GM23248 (cell line): ENCODE results near the gene HMGN3. TPM values are rescaled to one million over a fixed set of nuclear protein-coding genes. Genes with fewer than 3 reads are reported as not detected.

Source experiments
- DNase-seq: peaks from one replicate; pipeline ENCODE4 v3.0.0-alpha.2; 2015
- H2AFZ ChIP-seq: fragments of 200-600 bp; sonication (generic); 2 replicates; pipeline ENCODE4 v1.6.1; 2016; ENCODE audit warnings: antibody characterized with exemption
- H3F3A ChIP-seq: fragments of 200-600 bp; sonication (generic); 2 replicates; pipeline ENCODE4 v1.6.1; 2016; ENCODE audit warnings: mild to moderate bottlenecking, antibody characterized with exemption, mixed run types; ENCODE audit not compliant: insufficient read depth
- H3K27ac ChIP-seq: fragments of 200-600 bp; sonication (generic); 2 replicates; pipeline ENCODE4 v1.5.1; 2016; ENCODE audit warnings: mild to moderate bottlenecking
- H3K27me3 ChIP-seq: fragments of 200-600 bp; sonication (generic); replicated peaks from 2 replicates; pipeline ENCODE4 v1.6.1; 2016; ENCODE audit warnings: mild to moderate bottlenecking; ENCODE audit not compliant: insufficient read depth
- H3K36me3 ChIP-seq: fragments of 200-600 bp; sonication (generic); 2 replicates; pipeline ENCODE4 v1.6.1; 2016; ENCODE audit warnings: low read depth, mild to moderate bottlenecking
- H3K4me1 ChIP-seq: fragments of 200-600 bp; sonication (generic); 2 replicates; pipeline ENCODE4 v1.6.1; 2016; ENCODE audit warnings: mild to moderate bottlenecking; ENCODE audit not compliant: insufficient read depth
- H3K4me2 ChIP-seq: fragments of 200-600 bp; sonication (generic); one replicate; pipeline ENCODE4 v1.6.1; 2016; ENCODE audit warnings: mild to moderate bottlenecking; ENCODE audit not compliant: unreplicated experiment
- H3K4me3 ChIP-seq: fragments of 200-600 bp; sonication (generic); 2 replicates; pipeline ENCODE4 v1.5.1; 2016; ENCODE audit warnings: mild to moderate bottlenecking
- H3K79me2 ChIP-seq: fragments of 200-600 bp; sonication (generic); 2 replicates; pipeline ENCODE4 v1.6.1; 2016; ENCODE audit warnings: mild to moderate bottlenecking; ENCODE audit not compliant: insufficient read depth
- H3K9ac ChIP-seq: fragments of 200-600 bp; sonication (generic); 2 replicates; pipeline ENCODE4 v1.6.1; 2016; ENCODE audit warnings: mild to moderate bottlenecking
- H3K9me2 ChIP-seq: fragments of 200-600 bp; sonication (generic); 2 replicates; pipeline ENCODE4 v1.6.1; 2016; ENCODE audit warnings: mixed run types, mild to moderate bottlenecking, moderate library complexity; ENCODE audit not compliant: insufficient read depth
- H3K9me3 ChIP-seq: fragments of 200-600 bp; sonication (generic); one replicate; pipeline ENCODE4 v1.6.1; 2017; ENCODE audit warnings: low read depth
- H4K20me1 ChIP-seq: fragments of 200-600 bp; sonication (generic); 2 replicates; pipeline ENCODE4 v1.6.0; 2016; ENCODE audit not compliant: insufficient read depth
- EZH2 ChIP-seq: fragments of 200-600 bp; sonication (generic); IDR thresholded peaks from 2 replicates; pipeline ENCODE4 v1.6.1; 2018; ENCODE audit warnings: antibody characterized with exemption, mild to moderate bottlenecking; ENCODE audit not compliant: insufficient read depth, poor library complexity, severe bottlenecking
- EZH2phosphoT487 ChIP-seq: fragments of 200-600 bp; sonication (generic); IDR thresholded peaks from 2 replicates; pipeline ENCODE4 v1.6.1; 2018; ENCODE audit warnings: antibody characterized with exemption, moderate library complexity, mild to moderate bottlenecking, low read depth; ENCODE audit not compliant: insufficient read depth
- WGBS, 2 experiments: methylation state at CpG; one replicate each; pipeline ENCODE4 v1.1.6; 2015 to 2017; ENCODE audit warnings: low lambda C conversion rate in 2 of 2, low coverage in 1 of 2; ENCODE audit errors: missing lambda C conversion rate in 2 of 2; 5-methylcytosine and 5-hydroxymethylcytosine counted together
- in situ Hi-C: fragments of 300-500 bp; cut with MboI; formaldehyde crosslinking; loops from 2 replicates; pipeline ENCODE4 v1.15.0; 2020
- polyA plus RNA-seq: library from polyadenylated mRNA; unstranded; fragments of >200 nt; fragmentation: Nextera tagmentation; extraction: Ambion mirVana; gene quantifications from 2 replicates; pipeline ENCODE4 v1.2.1, GENCODE V29; 2016
- total RNA-seq: library from RNA; depleted of rRNA; stranded (reverse); fragments of >200 nt; shearing (Covaris generic); gene quantifications from 2 replicates; pipeline ENCODE4 v1.2.3, GENCODE V29; 2014

The HMGN3 gene
- total and polyA plus RNA-seq, 2 experiments from 2014 or later: 17.6 to 84.4 TPM

- Histone ChIP-seq H3K4me3 (no peak overlapping the region), H3K4me1 (peaks cover 6% of the 10 kb centered on the region), H3K4me2 (no peak overlapping the region), H3K9me3 (no peaks in the 10 kb centered on the region), H3K27me3 (no peaks in the 10 kb centered on the region), H3K9me2 (no peaks in the 10 kb centered on the region), H3K36me3 (no peaks in the 10 kb centered on the region), H3F3A (peaks cover 18% of the 10 kb centered on the region; the same call in 1 of the 2 replicates), H3K9ac (no peak overlapping the region), H3K79me2 (peaks cover 60% of the 10 kb centered on the region), H4K20me1 (no peaks in the 10 kb centered on the region), H2AFZ (no peak overlapping the region), H3K27ac (no peak overlapping the region)
- in situ Hi-C loops: no loop called here
- DNase-seq: no peak
- TF ChIP-seq EZH2 (no peak), EZH2phosphoT487 (no peak)
Observed at GRCh38 chr6:79231666-79232065, 2.8 kb downstream of the HMGN3 start.

DNA sequence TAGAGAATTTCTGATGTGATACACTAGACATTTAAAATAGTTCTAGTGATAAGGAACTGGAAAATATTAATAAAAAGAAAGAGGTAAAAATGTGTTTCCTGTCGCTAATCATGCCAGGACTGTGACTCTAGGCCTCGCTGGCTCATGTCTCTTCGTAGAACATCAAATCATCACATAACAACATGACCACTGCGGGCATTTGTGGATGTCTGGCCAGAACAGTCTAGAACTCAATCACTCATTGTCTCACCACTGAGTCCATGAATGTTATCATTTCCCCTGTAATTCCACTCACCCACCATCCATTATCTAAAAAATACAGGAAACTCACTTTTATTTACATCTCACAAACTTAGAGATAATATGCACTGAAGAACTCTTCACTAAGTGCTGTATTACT lies 3.4 kb downstream of the HMGN3 start:
- Histone ChIP-seq H2AFZ (no peak overlapping the region), H3K4me2 (no peak overlapping the region), H3K79me2 (peaks cover 63% of the 10 kb centered on the region), H3K4me3 (no peak overlapping the region), H3K4me1 (peaks cover 6% of the 10 kb centered on the region), H3K27ac (no peak overlapping the region), H3K9ac (no peak overlapping the region), H3K9me3 (no peaks in the 10 kb centered on the region), H3K27me3 (no peaks in the 10 kb centered on the region), H4K20me1 (no peaks in the 10 kb centered on the region), H3K9me2 (no peaks in the 10 kb centered on the region), H3F3A (peaks cover 18% of the 10 kb centered on the region; the same call in 1 of the 2 replicates), H3K36me3 (no peaks in the 10 kb centered on the region)
- DNase-seq: no peak
- no peak for TF ChIP-seq EZH2phosphoT487
- no peak for TF ChIP-seq EZH2
- 98 to 100% methylated on average over 4 of the region's 4 CpGs for WGBS, 2 experiments
- in situ Hi-C loops: no loop called here

- H3K9me2 ChIP-seq: no peaks in the 10 kb centered on the region
- peaks cover 6% of the 10 kb centered on the region for H3K4me1 ChIP-seq
- 96% methylated on average over 2 of the region's 2 CpGs for WGBS, 2 experiments
- no peak overlapping the region for H3K4me3 ChIP-seq
- H3K27ac ChIP-seq: no peak overlapping the region
- peak; percentile 14 for DNase-seq
- no peaks in the 10 kb centered on the region for H4K20me1 ChIP-seq
- H3F3A ChIP-seq: peaks cover 15% of the 10 kb centered on the region; the same call in 1 of the 2 replicates
- no peaks in the 10 kb centered on the region for H3K9me3 ChIP-seq
- in situ Hi-C loops: no loop called here
- H3K9ac ChIP-seq: no peak overlapping the region
- no peaks in the 10 kb centered on the region for H3K36me3 ChIP-seq
- H3K79me2 ChIP-seq: peaks cover 72% of the 10 kb centered on the region
- no peak overlapping the region for H2AFZ ChIP-seq
- H3K4me2 ChIP-seq: no peak overlapping the region
- H3K27me3 ChIP-seq: no peaks in the 10 kb centered on the region
- TF ChIP-seq EZH2 (no peak), EZH2phosphoT487 (no peak)
Observed at GRCh38 chr6:79230149-79230548, 4.3 kb downstream of the HMGN3 start.

DNA sequence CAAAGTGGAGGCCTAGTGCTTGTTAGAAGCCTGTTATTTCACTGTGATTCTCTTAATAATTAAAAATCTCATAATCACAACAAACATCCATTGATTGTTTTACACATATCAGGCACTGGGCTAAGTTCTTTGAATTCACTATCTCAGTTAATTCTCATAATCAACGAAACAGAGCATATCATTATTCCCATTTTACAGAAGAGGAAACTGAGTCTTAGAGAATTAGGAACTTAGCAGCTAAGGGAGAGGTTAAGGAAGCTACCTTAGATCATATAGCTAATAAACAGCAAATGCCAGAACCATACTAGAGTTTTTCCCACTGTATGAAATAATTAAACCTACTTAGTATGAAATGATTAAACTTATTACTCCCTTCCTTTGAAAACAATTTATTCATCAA lies 7.0 kb downstream of the HMGN3 start:
- in situ Hi-C loops: no loop called here
- no peaks in the 10 kb centered on the region for H4K20me1 ChIP-seq
- H2AFZ ChIP-seq: no peak overlapping the region
- no peak overlapping the region for H3K4me3 ChIP-seq
- no peaks in the 10 kb centered on the region for H3K27me3 ChIP-seq
- H3K27ac ChIP-seq: no peak overlapping the region
- H3K4me2 ChIP-seq: no peak overlapping the region
- H3K36me3 ChIP-seq: no peaks in the 10 kb centered on the region
- H3F3A ChIP-seq: no peaks in the 10 kb centered on the region
- H3K79me2 ChIP-seq: peaks cover 65% of the 10 kb centered on the region
- TF ChIP-seq EZH2phosphoT487 (no peak), EZH2 (no peak)
- no peaks in the 10 kb centered on the region for H3K9me2 ChIP-seq
- WGBS, 2 experiments: 95 to 100% methylated on average over 1 of the region's 1 CpG
- H3K4me1 ChIP-seq: no peaks in the 10 kb centered on the region
- no peak for DNase-seq
- H3K9ac ChIP-seq: no peak overlapping the region
- H3K9me3 ChIP-seq: no peaks in the 10 kb centered on the region

- H3F3A ChIP-seq: no peaks in the 10 kb centered on the region
- no peaks in the 10 kb centered on the region for H3K36me3 ChIP-seq
- no peak for DNase-seq
- no peak overlapping the region for H3K4me2 ChIP-seq
- H3K9ac ChIP-seq: no peak overlapping the region
- in situ Hi-C loops: no loop called here
- H3K9me3 ChIP-seq: no peaks in the 10 kb centered on the region
- H3K9me2 ChIP-seq: no peaks in the 10 kb centered on the region
- H3K4me1 ChIP-seq: no peaks in the 10 kb centered on the region
- no peak overlapping the region for H3K27ac ChIP-seq
- no peaks in the 10 kb centered on the region for H4K20me1 ChIP-seq
- H3K4me3 ChIP-seq: no peak overlapping the region
- peaks cover 57% of the 10 kb centered on the region for H3K79me2 ChIP-seq
- H2AFZ ChIP-seq: no peak overlapping the region
- no peaks in the 10 kb centered on the region for H3K27me3 ChIP-seq
- 73 to 74% methylated on average over 3 of the region's 3 CpGs for WGBS, 2 experiments
- no peak for TF ChIP-seq EZH2phosphoT487
Observed at GRCh38 chr6:79226660-79227059, 7.8 kb downstream of the HMGN3 start.
